Right cardiac atrium (tissue), 5 donors: ENCODE measurements around the gene ZNF503. TPM values are rescaled to one million over a fixed set of nuclear protein-coding genes. Genes with fewer than 3 reads are reported as not detected.
A peak's percentile ranks its signal among the peaks of the same experiment; 100 is the strongest.

Experiments
- ATAC-seq, 2 donors: fragments of 200-7000 bp; cut with Tn5 transposase; one replicate each; pipeline versions ENCODE4 v1.8.0 to v1.9.1; 2020; ENCODE audit warnings: moderate library complexity in 2 of 2, mild to moderate bottlenecking in 1 of 2
- DNase-seq, 3 donors: peaks; one replicate each; pipeline ENCODE4 v3.0.0-alpha.2; 2020
- H3K27ac ChIP-seq: one replicate; pipeline ENCODE4 v1.5.1; 2013; ENCODE audit warnings: mild to moderate bottlenecking, low read length, control low read depth, moderate library complexity
- H3K27me3 ChIP-seq: one replicate; pipeline ENCODE4 v1.6.1; 2013; ENCODE audit not compliant: control insufficient read depth, insufficient read depth
- H3K4me1 ChIP-seq: one replicate; pipeline ENCODE4 v1.6.1; 2013; ENCODE audit warnings: low read length; ENCODE audit not compliant: control insufficient read depth, insufficient read depth
- H3K4me3 ChIP-seq: one replicate; pipeline ENCODE4 v1.5.1; 2013; ENCODE audit warnings: low read length, control low read depth
- H3K9me3 ChIP-seq: one replicate; pipeline ENCODE4 v1.6.1; 2013; ENCODE audit warnings: low read length; ENCODE audit not compliant: control insufficient read depth
- WGBS: extraction: QIAGEN DNeasy Blood & Tissue Kit; methylation state at CpG from one replicate; pipeline ENCODE4 v1.1.7; 2013; 5-methylcytosine and 5-hydroxymethylcytosine counted together
- intact Hi-C, 4 donors: fragments of 100-400 bp; cut with DNase I; formaldehyde crosslinking; loops; one replicate each; pipeline versions ENCODE4 v1.11.0 to v1.14.0; 2022 to 2023
- polyA plus RNA-seq: library from polyadenylated mRNA; stranded (reverse); fragments of 200-250 nt; gene quantifications from one replicate; pipeline ENCODE4 v1.2.3, GENCODE V29; 2013
- total RNA-seq, 4 donors: library from RNA; stranded (reverse); fragmentation: NEBNext Ultra II Directional; extraction: Animal tissue kit (Norgen Biotek cat#: 25700); gene quantifications; one replicate each; pipeline ENCODE4 v1.2.1, GENCODE V29; 2021
- donor health status: healthy with polysubstance abuse.
- donor health status: DM: no; HTN: yes; CAD: no.
- donor health status: DM: no; HTN: no; CAD: no.
- donor health status: DM: no; HTN: yes; CAD: no; lungs with severe emphysema.
- donor health status: DM: yes; HTN: yes; CAD: no.

The ZNF503 gene
- total and polyA plus RNA-seq, 5 donors = 8.7 to 14.6 (median 14.2) TPM

GRCh38 chr10:75441196-75441595 lies 39.6 kb upstream of the ZNF503 start:
- DNase-seq (no peak), ATAC-seq (no peak)
- Histone ChIP-seq H3K27ac (no peak overlapping the region), H3K27me3 (no peaks in the 10 kb centered on the region), H3K9me3 (no peaks in the 10 kb centered on the region), H3K4me3 (no peak overlapping the region), H3K4me1 (no peaks in the 10 kb centered on the region)
- intact Hi-C loops = no loop called here
- WGBS = 86% methylated on average over 4 of the region's 4 CpGs

GRCh38 chr10:75440271-75440793 lies 38.8 kb upstream of the ZNF503 start:
- intact Hi-C loops = no loop called here
- H3K4me1 ChIP-seq = no peaks in the 10 kb centered on the region
- H3K4me3 ChIP-seq = no peak overlapping the region
- ATAC-seq (no peak), DNase-seq (no peak)
- H3K27ac ChIP-seq = no peak overlapping the region
- 95% methylated on average over 4 of the region's 4 CpGs for WGBS
- no peaks in the 10 kb centered on the region for H3K9me3 ChIP-seq
- H3K27me3 ChIP-seq = no peaks in the 10 kb centered on the region

- Histone ChIP-seq H3K4me3 (no peak overlapping the region), H3K27ac (no peak overlapping the region), H3K27me3 (no peaks in the 10 kb centered on the region), H3K4me1 (no peaks in the 10 kb centered on the region), H3K9me3 (no peaks in the 10 kb centered on the region)
- WGBS = 91% methylated on average over 4 of the region's 4 CpGs
- DNase-seq = no peak
- intact Hi-C loops = no loop called here
- ATAC-seq = no peak
These were observed 38.2 kb upstream of the ZNF503 start for GRCh38 chr10:75439811-75440210.

GRCh38 chr10:75438275-75438674 lies 36.7 kb upstream of the ZNF503 start:
- intact Hi-C loops = no loop called here
- Histone ChIP-seq H3K4me3 (no peak overlapping the region), H3K9me3 (no peaks in the 10 kb centered on the region), H3K4me1 (no peaks in the 10 kb centered on the region), H3K27ac (no peak overlapping the region), H3K27me3 (no peaks in the 10 kb centered on the region)
- DNase-seq (no peak), ATAC-seq (peak in 1 of 2 donors; percentile 47)
- WGBS = 84% methylated on average over 3 of the region's 3 CpGs

- intact Hi-C loops = no loop called here
- Histone ChIP-seq H3K9me3 (no peaks in the 10 kb centered on the region), H3K4me1 (no peaks in the 10 kb centered on the region), H3K27me3 (no peaks in the 10 kb centered on the region), H3K4me3 (no peak overlapping the region), H3K27ac (no peak overlapping the region)
- WGBS = 97% methylated on average over 3 of the region's 3 CpGs
- DNase-seq (no peak), ATAC-seq (no peak)
These were observed 36.1 kb upstream of the ZNF503 start for GRCh38 chr10:75437693-75438092.

GRCh38 chr10:75436896-75437295 lies 35.3 kb upstream of the ZNF503 start:
- H3K27ac ChIP-seq = no peak overlapping the region
- H3K4me3 ChIP-seq = no peak overlapping the region
- no peaks in the 10 kb centered on the region for H3K9me3 ChIP-seq
- DNase-seq (no peak), ATAC-seq (no peak)
- H3K4me1 ChIP-seq = no peaks in the 10 kb centered on the region
- intact Hi-C loops = no loop called here
- no peaks in the 10 kb centered on the region for H3K27me3 ChIP-seq

- H3K4me1 ChIP-seq = peaks cover 3% of the 10 kb centered on the region
- ATAC-seq (no peak), DNase-seq (no peak)
- no peaks in the 10 kb centered on the region for H3K9me3 ChIP-seq
- intact Hi-C loops = no loop called here
- no peak overlapping the region for H3K4me3 ChIP-seq
- H3K27me3 ChIP-seq = no peaks in the 10 kb centered on the region
- 67% methylated on average over 2 of the region's 2 CpGs for WGBS
- H3K27ac ChIP-seq = no peak overlapping the region
These were observed 33.7 kb upstream of the ZNF503 start for GRCh38 chr10:75435291-75435690.

- no peak overlapping the region for H3K4me3 ChIP-seq
- H3K9me3 ChIP-seq = no peaks in the 10 kb centered on the region
- 89% methylated on average over 8 of the region's 8 CpGs for WGBS
- H3K27ac ChIP-seq = no peak overlapping the region
- DNase-seq (no peak), ATAC-seq (no peak)
- intact Hi-C loops = no loop called here
- H3K27me3 ChIP-seq = no peaks in the 10 kb centered on the region
- H3K4me1 ChIP-seq = peaks cover 3% of the 10 kb centered on the region
These were observed 32.7 kb upstream of the ZNF503 start for GRCh38 chr10:75434291-75434690.

GRCh38 chr10:75433216-75433615 lies 31.7 kb upstream of the ZNF503 start:
- H3K27me3 ChIP-seq = no peaks in the 10 kb centered on the region
- intact Hi-C loops = no loop called here
- no peak overlapping the region for H3K27ac ChIP-seq
- H3K9me3 ChIP-seq = no peaks in the 10 kb centered on the region
- no peak overlapping the region for H3K4me3 ChIP-seq
- DNase-seq (no peak), ATAC-seq (no peak)
- peaks cover 3% of the 10 kb centered on the region for H3K4me1 ChIP-seq
- 74% methylated on average over 8 of the region's 8 CpGs for WGBS

- whole genome bisulfite sequencing = 81% methylated on average over 5 of the region's 5 CpGs
- Histone ChIP-seq H3K27ac (no peak overlapping the region), H3K4me1 (peaks cover 3% of the 10 kb centered on the region), H3K27me3 (no peaks in the 10 kb centered on the region), H3K9me3 (no peaks in the 10 kb centered on the region), H3K4me3 (no peak overlapping the region)
- DNase-seq = no peak
- intact Hi-C loops = no loop called here
- ATAC-seq = no peak
These were observed 31.2 kb upstream of the ZNF503 start for GRCh38 chr10:75432763-75433162.

- peak overlapping the region; percentile 77 for H3K4me3 ChIP-seq
- no peaks in the 10 kb centered on the region for H3K27me3 ChIP-seq
- intact Hi-C loops = no loop called here
- H3K9me3 ChIP-seq = no peaks in the 10 kb centered on the region
- no peak overlapping the region for H3K27ac ChIP-seq
- DNase-seq (no peak), ATAC-seq (no peak)
- peaks cover 3% of the 10 kb centered on the region for H3K4me1 ChIP-seq
- WGBS = 75% methylated on average over 5 of the region's 5 CpGs
These were observed 30.6 kb upstream of the ZNF503 start for GRCh38 chr10:75432176-75432575.
